ENCODE results near the gene ZDHHC14. TPM values are rescaled to one million over a fixed set of nuclear protein-coding genes. Genes with fewer than 3 reads are reported as not detected.

Gene ZDHHC14
- total RNA-seq, 2 experiments from 2014 or later, result 7.9 to 32.7 TPM

- no peak for ATAC-seq
- Mint-ChIP-seq H3K27ac (no peak overlapping the region), H3K36me3 (peaks cover 2% of the 10 kb centered on the region), H3K4me1 (no peaks in the 10 kb centered on the region), H3K4me3 (no peak overlapping the region), H3K9me3 (ENCODE audit: low read depth) (peaks cover 3% of the 10 kb centered on the region), H3K27me3 (peaks cover 23% of the 10 kb centered on the region)
- DNase-seq, result no peak
- CTCF ChIA-PET, result interaction anchor here (0.9 kb wide), 1 partner anchor 29 kb away, joined by 3 read pairs; no protein-coding TSS in a partner anchor
Measured at GRCh38 chr6:157726892-157727628, 346.1 kb downstream of the ZDHHC14 start.

Small RNAs within 50 kb of the gene (microRNA-seq; reads per million reads assigned to microRNA genes)
- gene MIR3692, result not detected

Other genes starting within 250 kb of the ZDHHC14 start
- 10 to 100 TPM; 10.3 to 14.1 TPM for gene TMEM242, start 57.7 kb upstream of the ZDHHC14 start, total RNA-seq

All from activated CD8-positive, alpha-beta memory T cell treated with anti-CD3 and anti-CD28 coated beads, Interleukin-2, amount 10 ng/mL, durations not matched to agents 7 days and 5 days (primary cell).